HEK293 (cell line): Measurements from ENCODE around the gene GSC.
"Not testable (repeated sequence)": the region's sequence is repeated elsewhere in the genome, so short reads cannot be mapped to it uniquely, and the experiment has no call there.

Experiments used
- CTCF ChIA-PET: fragments of 350-600 bp; formaldehyde crosslinking; extraction: SDS; loops from one replicate; lab custom pipeline; 2021; ENCODE audit warnings: antibody characterized with exemption; lab: Yijun Ruan, JAX
- POLR2A ChIA-PET: fragments of 300-600 bp; formaldehyde crosslinking; extraction: SDS; loops from one replicate; lab custom pipeline; 2020; ENCODE audit warnings: antibody characterized with exemption, inconsistent platforms; lab: Yijun Ruan, JAX
- H3K27ac ChIP-seq: fragments of 200-500 bp; sonication (Bioruptor generic); 2 replicates; pipeline ENCODE4 v1.5.1; 2014; ENCODE audit warnings: low read depth, low read length, control low read depth, inconsistent platforms; ENCODE audit errors: extremely low read depth
- H3K36me3 ChIP-seq, 2 experiments: fragments of 200-500 bp in 1 of 2; sonication (Bioruptor generic) in 1 of 2; 1 replicate in 1 of 2; 2 replicates in 1 of 2; pipeline ENCODE4 v1.5.1; 2014 to 2017; ENCODE audit warnings: inconsistent platforms in 2 of 2, low read length in 2 of 2; ENCODE audit not compliant: control insufficient read depth in 2 of 2, insufficient read depth in 1 of 2
- H3K4me1 ChIP-seq: fragments of 200-500 bp; sonication (Bioruptor generic); 2 replicates; pipeline ENCODE4 v1.5.1; 2014; ENCODE audit warnings: mild to moderate bottlenecking, low read length, inconsistent platforms; ENCODE audit not compliant: control insufficient read depth, insufficient read depth
- H3K4me3 ChIP-seq: 2 replicates; pipeline ENCODE4 v1.5.1; 2011; ENCODE audit warnings: low read depth, mild to moderate bottlenecking, control low read depth, low read length, moderate library complexity
- H3K9me3 ChIP-seq: fragments of 200-500 bp; sonication (Bioruptor generic); 2 replicates; pipeline ENCODE4 v1.5.1; 2014; ENCODE audit warnings: low read depth, low read length, inconsistent platforms; ENCODE audit not compliant: control insufficient read depth, insufficient read depth
- GLI4 ChIP-seq: fragments of 450-650 bp; formaldehyde crosslinking; IDR thresholded peaks from 2 replicates; pipeline ENCODE4 v1.5.1; 2016; ENCODE audit warnings: missing biosample characterization, missing genetic modification characterization
- MZF1 ChIP-seq: fragments of 450-650 bp; formaldehyde crosslinking; IDR thresholded peaks from 2 replicates; pipeline ENCODE4 v1.5.1; 2017; ENCODE audit warnings: missing biosample characterization, missing genetic modification characterization, borderline replicate concordance
- SCRT1 ChIP-seq: fragments of 450-650 bp; formaldehyde crosslinking; IDR thresholded peaks from 2 replicates; pipeline ENCODE4 v1.5.1; 2016; ENCODE audit warnings: missing biosample characterization, missing genetic modification characterization, borderline replicate concordance
- ZBTB17 ChIP-seq: fragments of 450-650 bp; formaldehyde crosslinking; IDR thresholded peaks from 2 replicates; pipeline ENCODE4 v1.5.1; 2016; ENCODE audit warnings: missing biosample characterization, missing genetic modification characterization
- ZBTB7A ChIP-seq: fragments of 450-650 bp; formaldehyde crosslinking; IDR thresholded peaks from 2 replicates; pipeline ENCODE4 v1.5.1; 2016; ENCODE audit warnings: low read depth, missing biosample characterization, missing genetic modification characterization
- ZBTB8A ChIP-seq: fragments of 450-650 bp; formaldehyde crosslinking; IDR thresholded peaks from 2 replicates; pipeline ENCODE4 v1.5.1; 2016; ENCODE audit warnings: missing biosample characterization, missing genetic modification characterization
- ZFP41 ChIP-seq: fragments of 450-650 bp; formaldehyde crosslinking; IDR thresholded peaks from 2 replicates; pipeline ENCODE4 v1.5.1; 2016; ENCODE audit warnings: missing biosample characterization, missing genetic modification characterization, borderline replicate concordance
- ZNF114 ChIP-seq: fragments of 450-650 bp; formaldehyde crosslinking; IDR thresholded peaks from 2 replicates; pipeline ENCODE4 v1.5.0; 2017; ENCODE audit warnings: missing biosample characterization, missing genetic modification characterization
- ZNF426 ChIP-seq: fragments of 450-650 bp; formaldehyde crosslinking; IDR thresholded peaks from 2 replicates; pipeline ENCODE4 v1.5.1; 2017; ENCODE audit warnings: missing biosample characterization, missing genetic modification characterization, mild to moderate bottlenecking, inconsistent platforms, moderate library complexity
- ZNF433 ChIP-seq: fragments of 450-650 bp; formaldehyde crosslinking; IDR thresholded peaks from 2 replicates; pipeline ENCODE4 v1.5.1; 2016; ENCODE audit warnings: missing biosample characterization, missing genetic modification characterization, low read depth
- ZNF514 ChIP-seq: fragments of 450-650 bp; formaldehyde crosslinking; IDR thresholded peaks from 2 replicates; pipeline ENCODE4 v1.5.1; 2016; ENCODE audit warnings: missing biosample characterization, missing genetic modification characterization
- ZNF549 ChIP-seq: fragments of 450-650 bp; IDR thresholded peaks from 2 replicates; pipeline ENCODE4 v1.5.1; 2018; ENCODE audit warnings: missing biosample characterization, missing genetic modification characterization, mild to moderate bottlenecking, inconsistent platforms, moderate library complexity
- ZNF560 ChIP-seq: fragments of 450-650 bp; formaldehyde crosslinking; IDR thresholded peaks from 2 replicates; pipeline ENCODE4 v1.5.1; 2017; ENCODE audit warnings: missing biosample characterization, missing genetic modification characterization, borderline replicate concordance
- ZNF571 ChIP-seq: fragments of 450-650 bp; formaldehyde crosslinking; IDR thresholded peaks from 2 replicates; pipeline ENCODE4 v1.5.0; 2017; ENCODE audit warnings: missing biosample characterization, missing genetic modification characterization
- ZNF623 ChIP-seq: fragments of 450-650 bp; formaldehyde crosslinking; IDR thresholded peaks from 2 replicates; pipeline ENCODE4 v1.5.1; 2016; ENCODE audit warnings: missing biosample characterization, missing genetic modification characterization
- ZNF670 ChIP-seq: fragments of 450-650 bp; formaldehyde crosslinking; IDR thresholded peaks from 2 replicates; pipeline ENCODE4 v1.5.1; 2016; ENCODE audit warnings: missing biosample characterization, missing genetic modification characterization, low read depth
- ZNF707 ChIP-seq: fragments of 450-650 bp; formaldehyde crosslinking; IDR thresholded peaks from 2 replicates; pipeline ENCODE4 v1.5.1; 2016; ENCODE audit warnings: missing biosample characterization, missing genetic modification characterization
- ZNF785 ChIP-seq: fragments of 450-650 bp; formaldehyde crosslinking; IDR thresholded peaks from 2 replicates; pipeline ENCODE4 v1.5.1; 2016; ENCODE audit warnings: missing biosample characterization, missing genetic modification characterization
- TF ChIP-seq, protein P1 (sequence below): fragments of 450-650 bp; formaldehyde crosslinking; IDR thresholded peaks from 2 replicates; pipeline ENCODE4 v1.5.1; 2016; ENCODE audit warnings: missing biosample characterization, missing genetic modification characterization
- TF ChIP-seq, protein P2 (sequence below): fragments of 450-650 bp; formaldehyde crosslinking; conservative IDR thresholded peaks from 2 replicates; pipeline ENCODE4 v1.5.1; 2016; ENCODE audit warnings: low read depth, missing biosample characterization, missing genetic modification characterization
- TF ChIP-seq, protein P3 (sequence below): fragments of 450-650 bp; formaldehyde crosslinking; IDR thresholded peaks from 2 replicates; pipeline ENCODE4 v1.5.1; 2017; ENCODE audit warnings: missing biosample characterization, mild to moderate bottlenecking, missing genetic modification characterization, moderate library complexity

The GSC gene

DNA sequence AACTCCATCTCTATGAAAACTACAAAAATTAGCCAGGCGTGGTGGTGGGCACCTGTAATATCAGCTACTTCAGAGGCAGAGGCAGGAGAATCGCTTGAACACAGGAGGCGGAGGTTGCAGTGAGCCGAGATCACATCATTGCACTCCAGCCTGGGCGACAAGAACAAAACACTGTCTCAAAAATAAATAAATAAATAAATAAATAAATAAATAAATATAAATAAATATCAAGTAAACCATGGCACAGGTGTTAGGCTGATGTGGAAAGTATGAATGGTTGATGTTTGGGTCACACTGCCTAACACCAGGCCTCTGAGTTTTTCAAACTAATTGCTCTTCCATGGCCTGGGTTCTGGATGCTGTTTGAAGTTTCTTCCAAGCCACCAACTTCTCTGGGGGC, 41.5 kb downstream of the GSC start (continued):
- TF ChIP-seq, protein P1, sequence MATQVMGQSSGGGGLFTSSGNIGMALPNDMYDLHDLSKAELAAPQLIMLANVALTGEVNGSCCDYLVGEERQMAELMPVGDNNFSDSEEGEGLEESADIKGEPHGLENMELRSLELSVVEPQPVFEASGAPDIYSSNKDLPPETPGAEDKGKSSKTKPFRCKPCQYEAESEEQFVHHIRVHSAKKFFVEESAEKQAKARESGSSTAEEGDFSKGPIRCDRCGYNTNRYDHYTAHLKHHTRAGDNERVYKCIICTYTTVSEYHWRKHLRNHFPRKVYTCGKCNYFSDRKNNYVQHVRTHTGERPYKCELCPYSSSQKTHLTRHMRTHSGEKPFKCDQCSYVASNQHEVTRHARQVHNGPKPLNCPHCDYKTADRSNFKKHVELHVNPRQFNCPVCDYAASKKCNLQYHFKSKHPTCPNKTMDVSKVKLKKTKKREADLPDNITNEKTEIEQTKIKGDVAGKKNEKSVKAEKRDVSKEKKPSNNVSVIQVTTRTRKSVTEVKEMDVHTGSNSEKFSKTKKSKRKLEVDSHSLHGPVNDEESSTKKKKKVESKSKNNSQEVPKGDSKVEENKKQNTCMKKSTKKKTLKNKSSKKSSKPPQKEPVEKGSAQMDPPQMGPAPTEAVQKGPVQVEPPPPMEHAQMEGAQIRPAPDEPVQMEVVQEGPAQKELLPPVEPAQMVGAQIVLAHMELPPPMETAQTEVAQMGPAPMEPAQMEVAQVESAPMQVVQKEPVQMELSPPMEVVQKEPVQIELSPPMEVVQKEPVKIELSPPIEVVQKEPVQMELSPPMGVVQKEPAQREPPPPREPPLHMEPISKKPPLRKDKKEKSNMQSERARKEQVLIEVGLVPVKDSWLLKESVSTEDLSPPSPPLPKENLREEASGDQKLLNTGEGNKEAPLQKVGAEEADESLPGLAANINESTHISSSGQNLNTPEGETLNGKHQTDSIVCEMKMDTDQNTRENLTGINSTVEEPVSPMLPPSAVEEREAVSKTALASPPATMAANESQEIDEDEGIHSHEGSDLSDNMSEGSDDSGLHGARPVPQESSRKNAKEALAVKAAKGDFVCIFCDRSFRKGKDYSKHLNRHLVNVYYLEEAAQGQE (tag by site-specific recombination) = 0 out of 2 replicates have a peak, but pooled peaks have one; percentile 39
- TF ChIP-seq ZNF560 (tag by site-specific recombination) = 0 out of 2 replicates have a peak, but pooled peaks have one; percentile 51
- TF ChIP-seq, protein P2, sequence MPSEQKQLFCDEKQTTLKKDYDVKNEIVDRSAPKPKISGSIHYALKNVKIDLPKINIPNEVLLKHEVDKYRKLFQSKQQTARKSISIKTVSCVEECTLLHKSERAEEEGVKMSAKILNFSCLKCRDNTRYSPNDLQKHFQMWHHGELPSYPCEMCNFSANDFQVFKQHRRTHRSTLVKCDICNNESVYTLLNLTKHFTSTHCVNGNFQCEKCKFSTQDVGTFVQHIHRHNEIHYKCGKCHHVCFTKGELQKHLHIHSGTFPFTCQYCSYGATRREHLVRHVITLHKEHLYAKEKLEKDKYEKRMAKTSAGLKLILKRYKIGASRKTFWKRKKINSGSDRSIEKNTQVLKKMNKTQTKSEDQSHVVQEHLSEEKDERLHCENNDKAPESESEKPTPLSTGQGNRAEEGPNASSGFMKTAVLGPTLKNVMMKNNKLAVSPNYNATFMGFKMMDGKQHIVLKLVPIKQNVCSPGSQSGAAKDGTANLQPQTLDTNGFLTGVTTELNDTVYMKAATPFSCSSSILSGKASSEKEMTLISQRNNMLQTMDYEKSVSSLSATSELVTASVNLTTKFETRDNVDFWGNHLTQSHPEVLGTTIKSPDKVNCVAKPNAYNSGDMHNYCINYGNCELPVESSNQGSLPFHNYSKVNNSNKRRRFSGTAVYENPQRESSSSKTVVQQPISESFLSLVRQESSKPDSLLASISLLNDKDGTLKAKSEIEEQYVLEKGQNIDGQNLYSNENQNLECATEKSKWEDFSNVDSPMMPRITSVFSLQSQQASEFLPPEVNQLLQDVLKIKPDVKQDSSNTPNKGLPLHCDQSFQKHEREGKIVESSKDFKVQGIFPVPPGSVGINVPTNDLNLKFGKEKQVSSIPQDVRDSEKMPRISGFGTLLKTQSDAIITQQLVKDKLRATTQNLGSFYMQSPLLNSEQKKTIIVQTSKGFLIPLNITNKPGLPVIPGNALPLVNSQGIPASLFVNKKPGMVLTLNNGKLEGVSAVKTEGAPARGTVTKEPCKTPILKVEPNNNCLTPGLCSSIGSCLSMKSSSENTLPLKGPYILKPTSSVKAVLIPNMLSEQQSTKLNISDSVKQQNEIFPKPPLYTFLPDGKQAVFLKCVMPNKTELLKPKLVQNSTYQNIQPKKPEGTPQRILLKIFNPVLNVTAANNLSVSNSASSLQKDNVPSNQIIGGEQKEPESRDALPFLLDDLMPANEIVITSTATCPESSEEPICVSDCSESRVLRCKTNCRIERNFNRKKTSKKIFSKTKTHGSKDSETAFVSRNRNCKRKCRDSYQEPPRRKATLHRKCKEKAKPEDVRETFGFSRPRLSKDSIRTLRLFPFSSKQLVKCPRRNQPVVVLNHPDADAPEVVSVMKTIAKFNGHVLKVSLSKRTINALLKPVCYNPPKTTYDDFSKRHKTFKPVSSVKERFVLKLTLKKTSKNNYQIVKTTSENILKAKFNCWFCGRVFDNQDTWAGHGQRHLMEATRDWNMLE (tag by site-specific recombination) = peak; percentile 72
- TF ChIP-seq ZNF623 = peak; percentile 48
- TF ChIP-seq ZBTB8A (tag by site-specific recombination) = peak; percentile 49; the same call in 1 of the 2 replicates

DNA sequence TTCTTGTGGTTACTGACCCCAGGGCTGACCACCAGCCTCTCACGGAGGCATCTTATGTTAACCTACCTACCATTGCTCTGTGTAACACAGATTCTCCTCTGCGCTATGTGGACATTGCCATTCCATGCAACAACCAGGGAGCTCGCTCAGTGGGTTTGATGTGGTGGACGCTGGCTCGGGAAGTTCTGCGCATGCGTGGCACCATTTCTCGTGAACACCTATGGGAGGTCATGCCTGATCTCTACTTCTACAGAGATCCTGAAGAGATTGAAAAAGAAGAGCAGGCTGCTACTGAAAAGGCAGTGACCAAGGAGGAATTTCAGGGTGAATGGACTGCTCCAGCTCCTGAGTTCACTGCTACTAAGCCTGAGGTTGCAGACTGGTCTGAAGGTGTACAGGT, 43.3 kb downstream of the GSC start:
- POLR2A ChIA-PET, H3K27ac ChIP-seq, H3K4me1 ChIP-seq, H3K4me3 ChIP-seq, H3K9me3 ChIP-seq, H3K36me3 ChIP-seq, CTCF ChIA-PET: not testable (repeated sequence)

DNA sequence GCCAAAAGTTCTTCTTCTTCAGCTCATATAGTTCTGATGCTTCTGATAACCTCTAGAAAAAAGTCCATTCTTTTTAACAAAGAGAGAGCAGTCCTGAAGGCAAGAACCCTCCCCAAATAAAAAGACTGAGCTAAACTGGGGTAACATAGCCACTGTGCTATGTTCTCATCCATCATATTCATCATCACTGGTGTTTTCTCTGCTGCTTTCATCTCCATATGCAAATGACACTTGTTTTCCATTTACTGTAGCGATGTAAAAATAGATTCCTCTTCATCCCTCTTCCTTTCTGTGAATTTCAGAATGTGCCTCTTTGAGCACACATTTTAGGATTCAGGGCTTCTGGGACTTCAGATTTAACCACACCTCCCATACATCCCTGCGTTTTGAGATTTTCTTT, 44.9 kb downstream of the GSC start:
- CTCF ChIA-PET = interaction anchor here (0.6 kb wide), 1 partner anchor 38 kb away, joined by 3 read pairs; no protein-coding TSS in a partner anchor
- TF ChIP-seq SCRT1 (tag by site-specific recombination) = no peak
- TF ChIP-seq ZBTB17 (tag by site-specific recombination) = no peak
- TF ChIP-seq ZNF426 (tag by site-specific recombination) = no peak
- TF ChIP-seq ZNF670 (tag by site-specific recombination) = no peak
- no peak for TF ChIP-seq GLI4
- no peak for TF ChIP-seq ZNF114
- TF ChIP-seq ZNF707 (tag by site-specific recombination) = no peak
- TF ChIP-seq ZNF571 = no peak
- no peak for TF ChIP-seq ZNF514 (tag by site-specific recombination)
- TF ChIP-seq, protein P3, sequence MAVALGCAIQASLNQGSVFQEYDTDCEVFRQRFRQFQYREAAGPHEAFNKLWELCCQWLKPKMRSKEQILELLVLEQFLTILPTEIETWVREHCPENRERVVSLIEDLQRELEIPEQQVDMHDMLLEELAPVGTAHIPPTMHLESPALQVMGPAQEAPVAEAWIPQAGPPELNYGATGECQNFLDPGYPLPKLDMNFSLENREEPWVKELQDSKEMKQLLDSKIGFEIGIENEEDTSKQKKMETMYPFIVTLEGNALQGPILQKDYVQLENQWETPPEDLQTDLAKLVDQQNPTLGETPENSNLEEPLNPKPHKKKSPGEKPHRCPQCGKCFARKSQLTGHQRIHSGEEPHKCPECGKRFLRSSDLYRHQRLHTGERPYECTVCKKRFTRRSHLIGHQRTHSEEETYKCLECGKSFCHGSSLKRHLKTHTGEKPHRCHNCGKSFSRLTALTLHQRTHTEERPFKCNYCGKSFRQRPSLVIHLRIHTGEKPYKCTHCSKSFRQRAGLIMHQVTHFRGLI (tag by site-specific recombination) = no peak
- no peak for TF ChIP-seq ZBTB7A (tag by site-specific recombination)
- no peak for TF ChIP-seq ZNF549 (tag by site-specific recombination)
- no peak for TF ChIP-seq ZFP41 (tag by site-specific recombination)
- no peak for TF ChIP-seq ZNF785 (tag by site-specific recombination)
- TF ChIP-seq ZNF433 (tag by site-specific recombination) = no peak
- TF ChIP-seq MZF1 = no peak
- TF ChIP-seq, all 188 proteins: peak for 0

More for the DNA sequence above, 44.9 kb downstream of the GSC start:
- POLR2A ChIA-PET = no interaction called here
- Histone ChIP-seq H3K27ac (no peak overlapping the region), H3K9me3 (no peaks in the 10 kb centered on the region), H3K4me1 (no peaks in the 10 kb centered on the region), H3K36me3 (no peaks in the 10 kb centered on the region), H3K4me3 (no peak overlapping the region)
